Measurements from ENCODE around the gene PRDX6. TPM values are rescaled to one million over a fixed set of nuclear protein-coding genes. Genes with fewer than 3 reads are reported as not detected.
"Not testable (repeated sequence)": the region's sequence is repeated elsewhere in the genome, so short reads cannot be mapped to it uniquely, and the experiment has no call there.

PRDX6 gene
- total RNA-seq, 1 experiment from 2014 or later = 282 TPM

- peak in 1 of 2 experiments; percentile 40 for DNase-seq (ENCODE audit: low read depth in 1 of 2, low spot score in 2 of 2)
- Histone ChIP-seq H3K4me3 (peak overlapping the region; percentile 91), H3K9me3 (replicated peaks) (peaks cover 4% of the 10 kb centered on the region), H3K27ac (peak overlapping the region; percentile 85), H3K27me3 (replicated peaks) (no peaks in the 10 kb centered on the region), H3K36me3 (peaks cover 35% of the 10 kb centered on the region), H3K4me1 (replicated peaks) (peaks cover 46% of the 10 kb centered on the region)
Measured at GRCh38 chr1:173475564-173476196, 1.5 kb upstream of the PRDX6 start.

GRCh38 chr1:173476197-173476664 lies 904 bp upstream of the PRDX6 start:
- H3K27me3 ChIP-seq (replicated peaks) = no peaks in the 10 kb centered on the region
- no peak for DNase-seq (ENCODE audit: low read depth in 1 of 2, low spot score in 2 of 2)
- peak overlapping the region; percentile 91 for H3K4me3 ChIP-seq
- H3K36me3 ChIP-seq = peaks cover 40% of the 10 kb centered on the region
- H3K4me1 ChIP-seq (replicated peaks) = peaks cover 46% of the 10 kb centered on the region
- H3K9me3 ChIP-seq (replicated peaks) = no peaks in the 10 kb centered on the region
- peak overlapping the region; percentile 85 for H3K27ac ChIP-seq

GRCh38 chr1:173476665-173477285 lies 360 bp upstream of the PRDX6 start:
- peak overlapping the region; percentile 85 for H3K27ac ChIP-seq
- H3K4me3 ChIP-seq = peak overlapping the region; percentile 91
- H3K9me3 ChIP-seq (replicated peaks) = no peaks in the 10 kb centered on the region
- no peaks in the 10 kb centered on the region for H3K27me3 ChIP-seq (replicated peaks)
- H3K36me3 ChIP-seq = peaks cover 44% of the 10 kb centered on the region
- peaks cover 46% of the 10 kb centered on the region for H3K4me1 ChIP-seq (replicated peaks)
- DNase-seq (ENCODE audit: low read depth in 1 of 2, low spot score in 2 of 2) = peak; percentile 82 to 93

GRCh38 chr1:173478094-173478674 lies 1.0 kb downstream of the PRDX6 start:
- H3K9me3 ChIP-seq (replicated peaks) = no peaks in the 10 kb centered on the region
- peak in 1 of 2 experiments; percentile 48 for DNase-seq (ENCODE audit: low read depth in 1 of 2, low spot score in 2 of 2)
- H3K36me3 ChIP-seq = peaks cover 53% of the 10 kb centered on the region
- peak overlapping the region; percentile 78 for H3K27ac ChIP-seq
- no peaks in the 10 kb centered on the region for H3K27me3 ChIP-seq (replicated peaks)
- H3K4me3 ChIP-seq = peak overlapping the region; percentile 91
- H3K4me1 ChIP-seq (replicated peaks) = peaks cover 44% of the 10 kb centered on the region

GRCh38 chr1:173479649-173480048 lies 2.5 kb downstream of the PRDX6 start:
- H3K9me3 ChIP-seq (replicated peaks) = no peaks in the 10 kb centered on the region
- H3K4me3 ChIP-seq = no peak overlapping the region
- no peak for DNase-seq (ENCODE audit: low read depth in 1 of 2, low spot score in 2 of 2)
- H3K27me3 ChIP-seq (replicated peaks) = no peaks in the 10 kb centered on the region
- no peak overlapping the region for H3K27ac ChIP-seq
- peaks cover 30% of the 10 kb centered on the region for H3K4me1 ChIP-seq (replicated peaks)
- H3K36me3 ChIP-seq = peaks cover 65% of the 10 kb centered on the region

- peaks cover 81% of the 10 kb centered on the region for H3K36me3 ChIP-seq
- H3K27me3 ChIP-seq (replicated peaks) = no peaks in the 10 kb centered on the region
- no peak for DNase-seq (ENCODE audit: low read depth in 1 of 2, low spot score in 2 of 2)
- H3K4me3 ChIP-seq = no peak overlapping the region
- H3K27ac ChIP-seq = no peak overlapping the region
- H3K9me3 ChIP-seq (replicated peaks) = no peaks in the 10 kb centered on the region
- peaks cover 21% of the 10 kb centered on the region for H3K4me1 ChIP-seq (replicated peaks)
Measured at GRCh38 chr1:173481195-173481772, 4.1 kb downstream of the PRDX6 start.

GRCh38 chr1:173482683-173483082 lies 5.5 kb downstream of the PRDX6 start:
- no peaks in the 10 kb centered on the region for H3K27me3 ChIP-seq (replicated peaks)
- no peak overlapping the region for H3K27ac ChIP-seq
- DNase-seq (ENCODE audit: low read depth in 1 of 2, low spot score in 2 of 2) = no peak
- H3K4me1 ChIP-seq (replicated peaks) = peaks cover 19% of the 10 kb centered on the region
- H3K36me3 ChIP-seq = peaks cover 90% of the 10 kb centered on the region
- H3K9me3 ChIP-seq (replicated peaks) = no peaks in the 10 kb centered on the region
- H3K4me3 ChIP-seq = no peak overlapping the region

GRCh38 chr1:173484276-173484675 lies 7.1 kb downstream of the PRDX6 start:
- Histone ChIP-seq H3K4me1 (replicated peaks) (peaks cover 5% of the 10 kb centered on the region), H3K27ac (no peak overlapping the region), H3K9me3 (replicated peaks) (no peaks in the 10 kb centered on the region), H3K4me3 (no peak overlapping the region), H3K36me3 (peaks cover 97% of the 10 kb centered on the region), H3K27me3 (replicated peaks) (no peaks in the 10 kb centered on the region)
- DNase-seq (ENCODE audit: low read depth in 1 of 2, low spot score in 2 of 2) = no peak

GRCh38 chr1:173485401-173485800 lies 8.3 kb downstream of the PRDX6 start:
- H3K36me3 ChIP-seq = peaks cover 92% of the 10 kb centered on the region
- DNase-seq (ENCODE audit: low read depth in 1 of 2, low spot score in 2 of 2) = no peak
- no peaks in the 10 kb centered on the region for H3K27me3 ChIP-seq (replicated peaks)
- H3K9me3 ChIP-seq (replicated peaks) = no peaks in the 10 kb centered on the region
- H3K27ac ChIP-seq = no peak overlapping the region
- H3K4me3 ChIP-seq = no peak overlapping the region
- peaks cover 5% of the 10 kb centered on the region for H3K4me1 ChIP-seq (replicated peaks)

GRCh38 chr1:173488001-173488400 lies 10.9 kb downstream of the PRDX6 start:
- no peaks in the 10 kb centered on the region for H3K27me3 ChIP-seq (replicated peaks)
- H3K4me3 ChIP-seq = no peak overlapping the region
- peaks cover 5% of the 10 kb centered on the region for H3K4me1 ChIP-seq (replicated peaks)
- H3K9me3 ChIP-seq (replicated peaks) = no peaks in the 10 kb centered on the region
- DNase-seq (ENCODE audit: low read depth in 1 of 2, low spot score in 2 of 2) = no peak
- H3K36me3 ChIP-seq = peaks cover 69% of the 10 kb centered on the region
- H3K27ac ChIP-seq = no peak overlapping the region

GRCh38 chr1:173489149-173489600 lies 12.0 kb downstream of the PRDX6 start:
- Histone ChIP-seq H3K27me3 (replicated peaks) (no peaks in the 10 kb centered on the region), H3K4me3 (no peak overlapping the region), H3K27ac (no peak overlapping the region), H3K36me3 (peaks cover 60% of the 10 kb centered on the region), H3K9me3 (replicated peaks) (0 out of 2 replicates have a peak, but pooled peaks cover 2% of the 10 kb centered on the region), H3K4me1 (replicated peaks) (peaks cover 5% of the 10 kb centered on the region)
- no peak for DNase-seq (ENCODE audit: low read depth in 1 of 2, low spot score in 2 of 2)

GRCh38 chr1:173489929-173490328 lies 12.8 kb downstream of the PRDX6 start:
- Histone ChIP-seq H3K4me3 (no peak overlapping the region), H3K27ac (no peak overlapping the region), H3K27me3 (replicated peaks) (no peaks in the 10 kb centered on the region), H3K9me3 (replicated peaks) (0 out of 2 replicates have a peak, but pooled peaks cover 2% of the 10 kb centered on the region), H3K36me3 (peaks cover 52% of the 10 kb centered on the region), H3K4me1 (replicated peaks) (peaks cover 5% of the 10 kb centered on the region)
- no peak for DNase-seq (ENCODE audit: low read depth in 1 of 2, low spot score in 2 of 2)

- no peak overlapping the region for H3K27ac ChIP-seq
- peaks cover 5% of the 10 kb centered on the region for H3K4me1 ChIP-seq (replicated peaks)
- H3K36me3 ChIP-seq = peaks cover 36% of the 10 kb centered on the region
- H3K9me3 ChIP-seq (replicated peaks) = 0 out of 2 replicates have a peak, but pooled peaks cover 2% of the 10 kb centered on the region
- H3K4me3 ChIP-seq = no peak overlapping the region
- H3K27me3 ChIP-seq (replicated peaks) = no peaks in the 10 kb centered on the region
- no peak for DNase-seq (ENCODE audit: low read depth in 1 of 2, low spot score in 2 of 2)
Measured at GRCh38 chr1:173491508-173491907, 14.4 kb downstream of the PRDX6 start.

- not testable (repeated sequence) for H3K27me3 ChIP-seq (replicated peaks); H3K9me3 ChIP-seq (replicated peaks); H3K4me1 ChIP-seq (replicated peaks); H3K27ac ChIP-seq; H3K4me3 ChIP-seq; DNase-seq (ENCODE audit: low read depth in 1 of 2, low spot score in 2 of 2)
- H3K36me3 ChIP-seq = peaks cover 20% of the 10 kb centered on the region
Measured at GRCh38 chr1:173493125-173493524, 16.0 kb downstream of the PRDX6 start.
